Measurements from ENCODE around the gene NUDT4. TPM values are rescaled to one million over a fixed set of nuclear protein-coding genes. Genes with fewer than 3 reads are reported as not detected.

NUDT4 gene
- polyA plus RNA-seq (ENCODE audit: insufficient read length in 4 of 4), result 100 to 1,000 TPM; 115 to 146 (median 122) TPM

- DNase-seq (ENCODE audit: low read depth in 4 of 4, low spot score in 2 of 4), result peak; percentile 77 to 94 (median 92)
These were observed at the start of gene NUDT4 for GRCh38 chr12:93377252-93378195. NUDT4 (plus strand) TSS chr12:93377925; CDS start chr12:93378323, 398 bp downstream.

GRCh38 chr12:93333054-93333453, 44.7 kb upstream of the NUDT4 start:
- no peak for DNase-seq (ENCODE audit: low read depth in 4 of 4, low spot score in 2 of 4)

- DNase-seq (ENCODE audit: low read depth in 4 of 4, low spot score in 2 of 4), result no peak
These were observed 43.9 kb upstream of the NUDT4 start for GRCh38 chr12:93333828-93334227.

GRCh38 chr12:93335603-93336162, 42.0 kb upstream of the NUDT4 start:
- DNase-seq (ENCODE audit: low read depth in 4 of 4, low spot score in 2 of 4), result no peak

GRCh38 chr12:93336291-93336741, 41.4 kb upstream of the NUDT4 start:
- DNase-seq (ENCODE audit: low read depth in 4 of 4, low spot score in 2 of 4), result no peak

GRCh38 chr12:93338598-93338997, 39.1 kb upstream of the NUDT4 start:
- no peak for DNase-seq (ENCODE audit: low read depth in 4 of 4, low spot score in 2 of 4)

GRCh38 chr12:93339695-93340094, 38.0 kb upstream of the NUDT4 start:
- no peak for DNase-seq (ENCODE audit: low read depth in 4 of 4, low spot score in 2 of 4)

- DNase-seq (ENCODE audit: low read depth in 4 of 4, low spot score in 2 of 4), result no peak
These were observed 36.2 kb upstream of the NUDT4 start for GRCh38 chr12:93341409-93342049.

GRCh38 chr12:93347054-93347785, 30.5 kb upstream of the NUDT4 start:
- peak in 1 of 4 donors; percentile 11 for DNase-seq (ENCODE audit: low read depth in 4 of 4, low spot score in 2 of 4)

GRCh38 chr12:93348575-93349435, 28.9 kb upstream of the NUDT4 start:
- DNase-seq (ENCODE audit: low read depth in 4 of 4, low spot score in 2 of 4), result no peak

GRCh38 chr12:93351726-93352125, 26.0 kb upstream of the NUDT4 start:
- no peak for DNase-seq (ENCODE audit: low read depth in 4 of 4, low spot score in 2 of 4)

GRCh38 chr12:93352321-93352720, 25.4 kb upstream of the NUDT4 start:
- no peak for DNase-seq (ENCODE audit: low read depth in 4 of 4, low spot score in 2 of 4)

- no peak for DNase-seq (ENCODE audit: low read depth in 4 of 4, low spot score in 2 of 4)
These were observed 21.5 kb upstream of the NUDT4 start for GRCh38 chr12:93356214-93356613.

GRCh38 chr12:93358058-93358457, 19.7 kb upstream of the NUDT4 start:
- DNase-seq (ENCODE audit: low read depth in 4 of 4, low spot score in 2 of 4), result no peak

GRCh38 chr12:93358821-93359220, 18.9 kb upstream of the NUDT4 start:
- no peak for DNase-seq (ENCODE audit: low read depth in 4 of 4, low spot score in 2 of 4)

GRCh38 chr12:93360688-93361087, 17.0 kb upstream of the NUDT4 start:
- DNase-seq (ENCODE audit: low read depth in 4 of 4, low spot score in 2 of 4), result no peak

- DNase-seq (ENCODE audit: low read depth in 4 of 4, low spot score in 2 of 4), result no peak
These were observed 16.4 kb upstream of the NUDT4 start for GRCh38 chr12:93361151-93361919.

GRCh38 chr12:93363841-93364297, 13.9 kb upstream of the NUDT4 start:
- DNase-seq (ENCODE audit: low read depth in 4 of 4, low spot score in 2 of 4), result no peak

Measured in left renal cortex interstitium (tissue), 4 donors.